C4-2B (cell line): ENCODE measurements around the gene FLII.

Experiments
- H3K27ac ChIP-seq: fragments of 450-650 bp; 2 replicates; pipeline ENCODE4 v1.5.1; 2017
- CTCF ChIP-seq: fragments of 450-650 bp; conservative IDR thresholded peaks from 2 replicates; pipeline ENCODE4 v1.5.1; 2017; ENCODE audit warnings: mild to moderate bottlenecking
- ZFX ChIP-seq: fragments of 450-650 bp; IDR thresholded peaks from 2 replicates; pipeline ENCODE4 v1.6.1; 2017

Gene FLII

GRCh38 chr17:18262641-18263040, 4.1 kb upstream of the FLII start:
- no peak for TF ChIP-seq ZFX
- TF ChIP-seq CTCF, result no peak
- no peak overlapping the region for H3K27ac ChIP-seq

DNA sequence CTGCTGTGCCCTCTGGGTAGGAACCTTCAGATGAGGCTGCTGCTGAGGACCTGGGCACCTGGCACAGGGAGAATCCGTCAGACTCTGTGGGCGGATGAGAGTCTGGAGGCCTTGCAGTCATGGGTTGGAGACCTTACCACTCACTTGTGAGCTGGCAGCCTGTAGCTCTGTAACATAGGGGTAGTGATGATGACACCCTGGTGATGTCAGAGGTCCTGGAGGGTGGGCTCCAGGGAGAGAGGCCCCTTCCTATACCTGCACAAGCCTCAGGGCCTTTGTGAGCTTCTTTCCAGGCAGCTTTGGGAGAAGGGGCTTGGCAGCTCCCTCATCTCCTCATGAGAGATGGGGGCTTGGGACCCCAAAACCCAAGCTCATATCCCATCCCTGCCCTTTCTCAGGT, 3.6 kb upstream of the FLII start:
- TF ChIP-seq ZFX, result no peak
- no peak for TF ChIP-seq CTCF
- peak overlapping the region; percentile 89; the same call in 1 of the 2 replicates for H3K27ac ChIP-seq

GRCh38 chr17:18261659-18262058, 3.1 kb upstream of the FLII start:
- H3K27ac ChIP-seq, result peak overlapping the region; percentile 89

GRCh38 chr17:18261146-18261515, 2.6 kb upstream of the FLII start:
- H3K27ac ChIP-seq, result peak overlapping the region; percentile 89
- TF ChIP-seq CTCF (no peak), ZFX (peak; percentile 52; the same call in 1 of the 2 replicates)

More at GRCh38 chr17:18261659-18262058, 3.1 kb upstream of the FLII start:
- TF ChIP-seq ZFX (no peak), CTCF (no peak)

DNA sequence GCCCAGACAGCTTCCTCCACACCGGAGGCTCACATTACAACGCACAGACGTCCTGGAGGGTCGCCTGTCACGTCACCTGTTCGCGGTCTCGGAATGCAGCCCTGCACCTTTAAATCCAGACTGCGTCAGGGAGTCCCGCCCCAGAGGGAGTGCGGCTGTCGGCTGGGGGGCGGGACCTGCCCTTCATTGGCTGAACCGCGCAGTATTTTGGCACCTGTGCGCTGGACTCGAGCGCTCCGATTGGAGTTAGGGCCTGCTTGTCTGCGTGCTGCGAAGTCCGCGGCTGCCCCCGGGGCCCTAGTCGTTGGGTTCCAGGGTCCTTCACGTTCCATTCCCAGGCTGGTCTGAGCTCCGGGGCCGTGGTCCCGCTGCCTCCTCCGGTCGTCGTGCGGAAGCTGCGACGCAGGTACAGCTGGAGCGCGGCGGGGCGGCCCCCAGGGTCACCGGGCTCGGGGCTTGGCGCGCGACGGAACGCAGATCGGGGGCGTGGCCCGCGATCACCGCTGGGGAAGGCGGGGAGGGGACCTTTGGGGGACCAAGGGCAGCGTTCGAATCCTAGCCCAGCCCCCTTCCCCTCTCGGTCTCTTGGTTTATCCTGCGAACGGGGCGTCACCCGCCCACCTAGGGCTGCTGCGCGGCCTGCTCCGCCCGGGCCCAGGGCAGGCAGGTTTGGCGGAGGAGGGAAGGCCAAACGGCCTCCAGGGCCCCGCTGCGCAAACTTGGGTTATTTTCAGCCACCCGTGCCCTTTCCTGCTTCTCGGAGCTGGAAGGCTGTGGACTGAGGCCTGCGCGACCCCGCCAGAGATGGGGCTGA, 2.0 kb upstream of the FLII start, which contains the start of gene MIEF2:
MIEF2 (plus strand) TSS at position 331 of the 814 bp plus-strand sequence. CDS start 2,059 bp downstream, outside the sequence.
- peak within 1 kb of the TSS; percentile 89 for H3K27ac ChIP-seq
- TF ChIP-seq CTCF (no peak), ZFX (peak; percentile 90; the same call in 1 of the 2 replicates)

DNA sequence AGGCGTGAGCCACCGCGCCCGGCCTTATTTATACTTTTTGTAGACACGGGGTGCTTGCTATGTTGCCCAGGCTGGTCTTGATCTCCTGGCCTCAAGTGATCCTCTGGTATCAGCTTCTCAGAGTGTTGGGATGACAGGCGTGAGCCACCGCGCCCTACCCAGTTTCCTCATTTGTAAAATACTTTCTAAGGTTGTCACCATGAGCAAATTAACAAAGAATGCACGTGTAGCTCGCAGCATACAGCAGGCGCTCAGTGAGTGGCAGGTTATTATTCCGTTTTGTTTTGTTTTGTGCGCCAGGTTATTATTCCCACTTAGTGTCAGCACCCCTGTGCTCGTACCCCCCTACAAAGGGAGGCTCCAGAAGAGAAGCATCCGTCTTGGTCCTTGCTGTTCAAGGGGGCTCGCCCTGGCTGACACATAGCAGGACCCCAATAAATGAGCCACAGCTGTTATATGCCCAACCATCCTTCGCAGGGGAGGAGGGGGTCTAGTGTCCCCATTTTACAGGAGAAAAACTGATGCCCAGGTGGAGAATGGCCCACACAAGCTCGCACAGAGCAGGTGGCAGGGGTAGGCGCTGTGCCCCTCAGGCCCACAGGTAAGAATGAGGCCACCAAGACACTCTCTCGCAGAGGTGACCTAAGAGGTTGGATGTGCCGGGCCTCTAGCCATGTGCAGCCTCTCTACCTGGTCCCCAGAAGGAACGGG, 1.2 kb upstream of the FLII start:
- peak overlapping the region; percentile 89 for H3K27ac ChIP-seq
- TF ChIP-seq ZFX, result no peak
- TF ChIP-seq CTCF, result no peak

DNA sequence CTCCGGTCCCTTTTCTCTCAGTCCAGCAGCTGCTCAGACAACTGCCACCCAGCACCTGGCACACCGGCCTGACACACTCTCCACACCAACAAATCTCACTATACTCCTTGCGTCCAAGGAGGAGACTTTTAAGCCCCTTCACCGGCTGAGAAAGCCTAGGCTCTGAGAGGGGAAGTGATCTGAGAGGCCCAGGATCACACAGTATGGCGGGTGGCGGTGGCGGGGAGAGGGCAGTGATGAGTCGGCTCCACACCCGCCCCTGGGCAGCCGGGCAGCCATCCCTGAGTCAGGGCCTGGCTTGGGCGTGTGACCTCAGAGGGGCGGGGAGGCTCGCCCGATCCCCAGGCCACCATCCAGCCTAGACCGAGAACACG, 569 bp downstream of the FLII start:
- TF ChIP-seq ZFX, result no peak
- TF ChIP-seq CTCF, result no peak
- H3K27ac ChIP-seq, result peak overlapping the region; percentile 95
